ENCODE results near the gene NDUFA12.

Gene NDUFA12

GRCh38 chr12:95034750-95035149 is 31.3 kb upstream of the NDUFA12 start:
- DNase-seq (ENCODE audit: low read depth in 1 of 2, low spot score in 1 of 2): no peak
- H3K4me3 ChIP-seq (replicated peaks; ENCODE audit: insufficient read depth, low read length): no peak overlapping the region
- H3K27me3 ChIP-seq (ENCODE audit: insufficient read depth, poor library complexity, severe bottlenecking): no peaks in the 10 kb centered on the region
- TF ChIP-seq CTCF (IDR thresholded peaks at IDR 0.05; ENCODE audit: insufficient read depth, low read length): no peak
- TF ChIP-seq REST (IDR thresholded peaks at IDR 0.05; ENCODE audit: insufficient replicate concordance, low read depth): no peak
- TF ChIP-seq SPI1 (IDR thresholded peaks at IDR 0.05; ENCODE audit: borderline replicate concordance, low read depth): no peak
- no peak for TF ChIP-seq GABPA (IDR thresholded peaks at IDR 0.05; ENCODE audit: low read depth)
- no peak for TF ChIP-seq POLR2AphosphoS5 (IDR thresholded peaks at IDR 0.05; ENCODE audit: low read depth)
- no peak overlapping the region for H3K27ac ChIP-seq (replicated peaks)

GRCh38 chr12:95022477-95022876 is 19.0 kb upstream of the NDUFA12 start:
- Histone ChIP-seq H3K27me3 (ENCODE audit: insufficient read depth, poor library complexity, severe bottlenecking) (no peaks in the 10 kb centered on the region), H3K4me3 (replicated peaks; ENCODE audit: insufficient read depth, low read length) (no peak overlapping the region), H3K27ac (replicated peaks) (no peak overlapping the region)
- TF ChIP-seq POLR2AphosphoS5 (IDR thresholded peaks at IDR 0.05; ENCODE audit: low read depth): no peak
- TF ChIP-seq CTCF (IDR thresholded peaks at IDR 0.05; ENCODE audit: insufficient read depth, low read length): no peak
- TF ChIP-seq GABPA (IDR thresholded peaks at IDR 0.05; ENCODE audit: low read depth): no peak
- no peak for TF ChIP-seq REST (IDR thresholded peaks at IDR 0.05; ENCODE audit: insufficient replicate concordance, low read depth)
- TF ChIP-seq SPI1 (IDR thresholded peaks at IDR 0.05; ENCODE audit: borderline replicate concordance, low read depth): no peak
- no peak for DNase-seq (ENCODE audit: low read depth in 1 of 2, low spot score in 1 of 2)

GRCh38 chr12:95017482-95017881 is 14.0 kb upstream of the NDUFA12 start:
- Histone ChIP-seq H3K4me3 (replicated peaks; ENCODE audit: insufficient read depth, low read length) (no peak overlapping the region), H3K27me3 (ENCODE audit: insufficient read depth, poor library complexity, severe bottlenecking) (no peaks in the 10 kb centered on the region), H3K27ac (replicated peaks) (no peak overlapping the region; the same call in 1 of the 2 replicates)
- no peak for TF ChIP-seq CTCF (IDR thresholded peaks at IDR 0.05; ENCODE audit: insufficient read depth, low read length)
- TF ChIP-seq REST (IDR thresholded peaks at IDR 0.05; ENCODE audit: insufficient replicate concordance, low read depth): no peak
- TF ChIP-seq SPI1 (IDR thresholded peaks at IDR 0.05; ENCODE audit: borderline replicate concordance, low read depth): no peak
- TF ChIP-seq POLR2AphosphoS5 (IDR thresholded peaks at IDR 0.05; ENCODE audit: low read depth): no peak
- TF ChIP-seq GABPA (IDR thresholded peaks at IDR 0.05; ENCODE audit: low read depth): no peak
- DNase-seq (ENCODE audit: low read depth in 1 of 2, low spot score in 1 of 2): no peak
